Pancreas (tissue), 10 donors: ENCODE measurements around the gene SH3RF3. TPM values are rescaled to one million over a fixed set of nuclear protein-coding genes. Genes with fewer than 3 reads are reported as not detected.

Experiments
- ATAC-seq, 4 donors: fragments of 200-7000 bp; cut with Tn5 transposase; one replicate each; pipeline versions ENCODE4 v1.8.0 to v1.9.1; 2020; ENCODE audit warnings: mild to moderate bottlenecking in 4 of 4, moderate library complexity in 4 of 4
- DNase-seq, 6 donors: peaks; one replicate each; pipeline ENCODE4 v3.0.0-alpha.2; 2020
- FAIRE-seq: peaks from 2 replicates; lab custom pipeline; 2012; peaks lifted over from hg19 to GRCh38; lab: Jason Lieb, UNC
- H3K27ac ChIP-seq, 4 donors: fragments of 200-600 bp; sonication (generic); 1 replicate in 3 of 4; 2 replicates in 1 of 4; pipeline versions ENCODE4 v1.5.0 to v1.8.0; 2020
- H3K27me3 ChIP-seq, 4 donors: fragments of 200-600 bp; one replicate each; pipeline ENCODE4 v1.8.0; 2021
- H3K36me3 ChIP-seq, 3 donors: fragments of 200-600 bp; sonication (generic) in 1 of 3; one replicate each; pipeline versions ENCODE4 v1.5.0 to v1.8.0; 2020 to 2021
- H3K4me1 ChIP-seq, 3 donors: fragments of 200-600 bp; one replicate each; pipeline ENCODE4 v1.8.0; 2021
- H3K4me3 ChIP-seq, 4 donors: fragments of 200-600 bp; sonication (generic) in 2 of 4; one replicate each; pipeline versions ENCODE4 v1.5.0 to v1.8.0; 2020 to 2021
- H3K9me3 ChIP-seq, 4 donors: fragments of 200-600 bp; one replicate each; pipeline ENCODE4 v1.8.0; 2021
- CTCF ChIP-seq, 4 donors: fragments of 200-600 bp; sonication (generic) in 3 of 4; IDR thresholded peaks; one replicate each; pipeline versions ENCODE4 v1.5.0 to v1.8.0; 2021; ENCODE audit warnings: antibody characterized with exemption in 4 of 4
- WGBS, 2 donors: extraction: QIAGEN DNeasy Blood & Tissue Kit; methylation state at CpG; one replicate each; pipeline ENCODE4 v1.1.7; 2013; 5-methylcytosine and 5-hydroxymethylcytosine counted together
- intact Hi-C, 3 donors: fragments of 100-400 bp; cut with DNase I; formaldehyde crosslinking; loops; one replicate each; pipeline versions ENCODE4 v1.11.1 to v1.14.2; 2022
- polyA plus RNA-seq, 2 donors: library from polyadenylated mRNA; stranded (reverse); fragments of 200-250 nt; gene quantifications; one replicate each; pipeline ENCODE4 v1.2.3, GENCODE V29; 2013
- total RNA-seq, 6 donors: library from RNA; stranded (reverse); fragmentation: NEBNext Ultra II Directional in 4 of 6; extraction: Animal tissue kit (Norgen Biotek cat#: 25700) in 4 of 6; gene quantifications; one replicate each; pipeline versions ENCODE4 v1.2.1 to v1.2.4, GENCODE V29; 2021 to 2023
- donor health status: healthy with polysubstance abuse.
- donor health status: DM: no; HTN: no; CAD: no; lungs with moderate emphysema.
- donor health status: DM: no; HTN: no; CAD: no.
- donor health status: control.
- donor health status: control.
- donor health status: Bipolar disorder and iron deficiency.
- donor health status: DM: yes; HTN: yes; CAD: no.
- donor health status: DM: no; HTN: no; CAD: no.
- donor health status: DM: no; HTN: no; CAD: no.
- donor health status: DM: yes; HTN: yes; CAD: no.

Gene SH3RF3
- total and polyA plus RNA-seq, 8 donors = 1.1 to 3.5 (median 1.8) TPM

GRCh38 chr2:109277406-109277805 lies 148.4 kb downstream of the SH3RF3 start:
- 70 to 79% methylated on average over 12 of the region's 12 CpGs for WGBS, 2 donors
- no peaks in the 10 kb centered on the region for H3K27me3 ChIP-seq
- H3K9me3 ChIP-seq = no peaks in the 10 kb centered on the region
- no peaks in the 10 kb centered on the region for H3K36me3 ChIP-seq
- ATAC-seq = no peak
- no peak for TF ChIP-seq CTCF (IDR thresholded peaks at IDR 0.05)
- no peak overlapping the region for H3K4me3 ChIP-seq
- DNase-seq = no peak
- H3K27ac ChIP-seq = no peak overlapping the region
- intact Hi-C loops = no loop called here
- FAIRE-seq = no peak
- H3K4me1 ChIP-seq = no peaks in the 10 kb centered on the region

GRCh38 chr2:109279243-109279860 lies 150.3 kb downstream of the SH3RF3 start:
- intact Hi-C loops = no loop called here
- Histone ChIP-seq H3K4me3 (no peak overlapping the region), H3K36me3 (no peaks in the 10 kb centered on the region), H3K27me3 (no peaks in the 10 kb centered on the region), H3K4me1 (no peaks in the 10 kb centered on the region), H3K27ac (no peak overlapping the region), H3K9me3 (no peaks in the 10 kb centered on the region)
- WGBS, 2 donors = 69 to 71% methylated on average over 15 of the region's 15 CpGs
- FAIRE-seq (no peak), ATAC-seq (no peak), DNase-seq (no peak)
- no peak for TF ChIP-seq CTCF (IDR thresholded peaks at IDR 0.05)

- Histone ChIP-seq H3K9me3 (no peaks in the 10 kb centered on the region), H3K27me3 (no peaks in the 10 kb centered on the region), H3K4me1 (no peaks in the 10 kb centered on the region), H3K36me3 (no peaks in the 10 kb centered on the region), H3K27ac (no peak overlapping the region), H3K4me3 (no peak overlapping the region)
- ATAC-seq (no peak), FAIRE-seq (no peak), DNase-seq (no peak)
- WGBS, 2 donors = 62 to 64% methylated on average over 7 of the region's 7 CpGs
- TF ChIP-seq CTCF (IDR thresholded peaks at IDR 0.05) = no peak
- intact Hi-C loops = no loop called here
These were observed 151.8 kb downstream of the SH3RF3 start for GRCh38 chr2:109280804-109281203.

GRCh38 chr2:109282360-109282759 lies 153.4 kb downstream of the SH3RF3 start:
- no peak for DNase-seq

More at GRCh38 chr2:109282360-109282759, 153.4 kb downstream of the SH3RF3 start:
- no peak for ATAC-seq
- Histone ChIP-seq H3K4me3 (no peak overlapping the region), H3K27me3 (no peaks in the 10 kb centered on the region), H3K9me3 (no peaks in the 10 kb centered on the region), H3K36me3 (no peaks in the 10 kb centered on the region), H3K4me1 (no peaks in the 10 kb centered on the region), H3K27ac (peak overlapping the region in 1 of 4 donors; percentile 17)
- no peak for TF ChIP-seq CTCF (IDR thresholded peaks at IDR 0.05)
- intact Hi-C loops = no loop called here
- no peak for FAIRE-seq
- WGBS, 2 donors = 79 to 86% methylated on average over 12 of the region's 12 CpGs
